NCI-H1092 (cell line): ENCODE results near the gene TTLL11.

Experiments
- DNase-seq: peaks from one replicate; lab custom pipeline; 2025; lab: John Stamatoyannopoulos, UW

Gene TTLL11

DNA sequence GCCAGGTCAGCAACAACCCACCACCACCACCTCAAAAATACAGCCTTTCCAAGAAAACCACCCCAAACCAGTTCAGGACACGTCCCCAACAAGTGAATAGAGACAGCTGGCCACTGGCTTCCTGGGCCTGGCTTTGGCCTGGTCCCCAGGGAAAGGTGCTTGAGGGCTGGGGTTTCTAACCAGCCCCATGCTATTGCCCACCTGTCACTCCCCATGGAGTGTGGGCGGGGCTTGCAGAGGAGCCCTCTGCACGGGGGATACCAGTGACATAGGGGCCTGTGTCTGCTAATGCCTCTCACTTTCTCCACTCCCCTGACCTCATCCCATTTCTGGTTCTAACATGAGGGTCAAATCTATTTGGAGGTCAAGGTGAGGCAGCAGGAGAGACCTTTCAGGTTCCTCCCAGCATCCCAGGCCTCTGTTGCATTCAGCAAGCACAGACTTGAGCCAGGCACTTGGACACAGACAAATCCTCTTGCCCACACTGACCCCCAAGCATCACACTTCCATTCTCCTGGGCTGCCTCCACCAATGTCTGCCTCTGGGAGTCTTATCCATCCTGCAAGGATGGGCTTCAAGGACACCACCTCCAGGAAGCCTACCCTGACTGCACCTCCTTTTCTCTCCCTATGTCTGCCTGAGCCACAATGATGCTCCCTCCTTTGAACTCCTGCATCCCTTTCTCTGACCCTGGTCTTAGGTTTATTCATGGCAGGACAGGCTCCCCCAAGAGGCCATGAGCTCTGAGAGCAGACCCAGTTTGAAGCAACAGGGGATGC lies 16.1 kb upstream of the TTLL11 start:
- DNase-seq = no peak

DNA sequence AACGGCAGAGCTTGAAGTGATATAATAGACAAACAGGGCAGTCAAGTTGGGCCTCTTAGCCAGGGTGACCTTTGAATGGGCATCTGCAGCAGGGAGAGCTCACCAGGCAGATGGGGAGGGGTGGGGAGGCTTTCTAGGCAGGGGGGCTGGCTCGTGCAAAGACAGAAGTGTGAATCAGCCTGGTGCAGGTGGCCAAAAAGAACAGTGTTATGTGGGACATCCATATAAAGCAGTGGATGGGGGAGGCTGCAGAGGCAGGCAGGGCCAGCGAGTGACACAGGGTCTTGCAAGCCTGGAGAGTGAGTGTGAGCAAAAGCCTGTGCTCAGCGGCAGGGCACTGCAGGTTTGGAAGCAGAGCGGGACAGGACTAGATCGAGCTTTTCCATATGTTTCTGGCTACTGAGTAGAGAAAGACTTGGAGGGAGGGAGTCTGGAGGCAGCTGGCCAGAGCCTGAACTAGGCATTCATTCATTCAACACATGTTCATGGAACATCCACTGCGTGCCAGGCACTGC lies 14.2 kb upstream of the TTLL11 start:
- DNase-seq = no peak

DNA sequence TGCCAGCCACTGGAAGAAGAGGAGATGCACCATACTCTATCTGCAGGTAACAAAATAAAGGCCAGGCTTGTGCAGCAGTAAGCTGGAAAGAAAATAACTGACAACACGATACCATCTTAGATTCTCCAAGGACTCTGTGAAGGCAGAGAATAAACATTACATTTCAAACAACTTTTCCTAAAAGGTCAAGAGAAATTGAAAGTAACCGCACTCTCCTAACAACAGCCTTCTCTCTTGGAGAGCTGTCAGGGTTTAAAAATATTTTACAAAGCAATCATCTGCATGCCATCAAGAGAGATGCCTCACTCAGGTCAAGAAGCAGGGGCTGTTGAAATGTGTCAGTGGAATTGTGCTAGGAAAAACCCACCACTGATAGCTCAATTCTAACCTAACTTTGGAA lies 13.5 kb upstream of the TTLL11 start:
- no peak for DNase-seq

DNA sequence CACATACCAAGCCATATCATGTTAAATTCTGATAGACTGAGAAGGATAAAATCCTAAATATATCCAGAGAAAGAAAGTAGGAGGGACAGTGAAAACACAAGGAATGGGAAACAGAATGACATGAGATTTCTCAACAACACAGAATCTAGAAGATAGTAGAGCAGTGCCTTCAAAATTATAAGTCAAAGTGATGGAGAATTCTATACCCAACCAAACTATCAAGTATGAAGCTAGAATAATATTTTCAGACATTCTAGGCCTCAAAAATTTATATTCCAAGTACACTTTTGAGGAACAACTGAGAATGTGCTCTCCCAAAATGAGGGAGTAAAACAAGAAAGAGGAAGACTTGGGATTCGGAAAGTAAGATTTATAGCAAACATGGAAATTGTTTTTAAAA lies 10.9 kb upstream of the TTLL11 start:
- no peak for DNase-seq

GRCh38 chr9:122102156-122102555 lies 9.0 kb upstream of the TTLL11 start:
- DNase-seq = no peak

DNA sequence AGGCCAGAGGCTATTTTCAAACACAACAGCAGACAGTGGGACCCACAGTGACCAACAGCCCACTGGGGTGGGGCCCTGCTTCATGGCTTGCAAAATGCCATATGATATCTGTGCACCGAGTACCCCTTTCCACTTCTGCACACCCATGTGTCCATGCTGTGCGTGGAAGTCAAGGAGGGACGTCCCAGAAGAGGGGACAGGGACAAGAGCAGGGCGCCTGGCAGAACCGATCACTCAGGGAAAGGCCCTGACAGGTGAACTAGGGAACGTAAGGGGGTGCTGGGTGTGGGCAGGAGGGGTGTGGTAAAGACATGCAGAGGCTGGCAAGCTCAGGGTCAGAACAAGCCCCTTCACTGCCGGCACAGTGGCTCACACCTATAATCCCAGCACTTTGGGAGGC lies 7.6 kb upstream of the TTLL11 start:
- DNase-seq = no peak

- DNase-seq = peak; percentile 60
These were observed 6.3 kb upstream of the TTLL11 start for GRCh38 chr9:122099271-122099869.

DNA sequence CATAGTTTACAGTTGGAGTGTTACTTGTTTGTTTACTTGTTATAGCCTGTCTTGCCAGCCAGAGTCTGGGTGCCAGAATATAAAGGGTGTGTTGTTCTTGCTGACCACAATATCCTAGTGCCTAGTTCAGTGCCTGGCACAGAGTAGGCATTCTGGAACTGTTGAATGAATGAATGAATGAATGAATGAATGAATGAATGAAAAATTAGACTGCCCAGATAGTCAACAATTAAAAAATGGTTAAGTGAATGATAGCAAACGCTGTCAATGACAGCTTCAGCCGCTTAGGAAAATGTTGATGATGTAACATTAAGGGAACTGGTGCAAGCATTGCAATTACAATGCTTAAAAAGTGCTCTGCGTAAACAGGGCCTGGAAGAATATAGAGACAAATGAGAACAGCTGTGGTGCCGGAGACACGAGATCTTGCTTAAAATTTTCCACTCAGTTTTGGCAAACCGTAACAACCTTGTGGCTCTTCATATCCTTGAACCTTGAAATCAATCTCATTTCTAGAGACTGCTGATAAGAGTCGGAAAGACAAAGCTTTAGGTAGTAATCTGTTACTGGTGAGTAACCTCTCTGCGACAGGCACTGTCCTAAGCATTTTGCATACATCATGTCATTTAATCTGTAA lies 4.7 kb upstream of the TTLL11 start:
- DNase-seq = no peak

- DNase-seq = no peak
These were observed 3.7 kb upstream of the TTLL11 start for GRCh38 chr9:122096620-122097415.

DNA sequence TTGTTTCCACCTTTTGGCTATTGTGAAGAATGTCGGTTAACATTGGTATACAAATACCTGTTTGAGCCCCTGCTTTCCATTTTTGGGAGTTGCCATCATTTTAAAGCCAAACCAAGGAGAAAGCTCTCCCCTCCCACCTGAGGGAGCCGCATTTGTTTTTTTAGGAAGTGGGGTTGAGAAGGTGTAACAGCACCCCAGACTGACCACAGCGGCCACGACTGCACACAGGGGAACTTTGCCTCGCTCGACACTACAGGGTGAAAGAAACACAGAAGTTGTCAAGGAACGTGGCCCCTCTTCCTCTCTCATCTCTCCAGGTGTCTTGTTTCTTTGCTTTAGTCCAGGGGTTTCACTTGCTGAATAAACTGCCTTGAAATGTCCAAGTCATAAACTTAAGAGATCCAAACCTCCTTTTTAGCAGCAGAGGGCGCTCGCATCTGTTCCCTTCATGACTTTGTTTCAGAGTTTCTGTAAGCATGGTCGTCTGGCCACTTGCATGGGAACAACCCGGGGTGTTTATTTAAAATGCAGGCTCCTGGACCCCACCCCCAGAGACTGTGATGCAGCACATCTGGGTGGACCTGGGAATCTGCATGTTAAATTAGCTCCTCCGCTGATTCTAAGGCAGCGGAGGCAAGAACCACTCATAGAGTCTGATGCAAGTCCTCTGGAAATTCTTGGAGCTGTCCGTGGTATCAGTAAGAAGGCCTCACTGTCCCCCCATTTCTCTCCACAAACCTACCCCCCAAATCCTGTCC lies 2.1 kb upstream of the TTLL11 start:
- DNase-seq = peak; percentile 18

- DNase-seq = no peak
These were observed 1.2 kb downstream of the TTLL11 start for GRCh38 chr9:122091682-122092592.

DNA sequence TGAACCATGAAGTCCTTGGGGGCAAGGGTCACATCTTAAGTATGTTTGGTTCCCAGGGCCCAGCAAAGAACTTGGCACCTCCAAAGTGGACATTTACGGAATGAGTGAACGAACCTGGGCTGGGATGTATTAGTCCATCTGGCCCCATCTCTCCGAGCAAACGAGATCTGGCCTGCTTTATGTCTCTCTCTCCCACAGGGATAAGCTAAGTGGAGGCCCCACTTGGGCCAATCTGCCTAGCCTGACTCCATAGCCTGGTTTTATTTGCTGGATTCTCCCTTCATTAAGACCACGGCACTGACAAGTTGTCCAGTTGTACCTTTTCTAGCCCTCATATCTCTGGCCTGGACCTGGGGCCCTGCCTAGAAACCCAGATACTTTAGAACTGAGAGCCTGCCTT lies 2.1 kb downstream of the TTLL11 start:
- no peak for DNase-seq

GRCh38 chr9:122090287-122090883 lies 2.7 kb downstream of the TTLL11 start:
- DNase-seq = no peak

DNA sequence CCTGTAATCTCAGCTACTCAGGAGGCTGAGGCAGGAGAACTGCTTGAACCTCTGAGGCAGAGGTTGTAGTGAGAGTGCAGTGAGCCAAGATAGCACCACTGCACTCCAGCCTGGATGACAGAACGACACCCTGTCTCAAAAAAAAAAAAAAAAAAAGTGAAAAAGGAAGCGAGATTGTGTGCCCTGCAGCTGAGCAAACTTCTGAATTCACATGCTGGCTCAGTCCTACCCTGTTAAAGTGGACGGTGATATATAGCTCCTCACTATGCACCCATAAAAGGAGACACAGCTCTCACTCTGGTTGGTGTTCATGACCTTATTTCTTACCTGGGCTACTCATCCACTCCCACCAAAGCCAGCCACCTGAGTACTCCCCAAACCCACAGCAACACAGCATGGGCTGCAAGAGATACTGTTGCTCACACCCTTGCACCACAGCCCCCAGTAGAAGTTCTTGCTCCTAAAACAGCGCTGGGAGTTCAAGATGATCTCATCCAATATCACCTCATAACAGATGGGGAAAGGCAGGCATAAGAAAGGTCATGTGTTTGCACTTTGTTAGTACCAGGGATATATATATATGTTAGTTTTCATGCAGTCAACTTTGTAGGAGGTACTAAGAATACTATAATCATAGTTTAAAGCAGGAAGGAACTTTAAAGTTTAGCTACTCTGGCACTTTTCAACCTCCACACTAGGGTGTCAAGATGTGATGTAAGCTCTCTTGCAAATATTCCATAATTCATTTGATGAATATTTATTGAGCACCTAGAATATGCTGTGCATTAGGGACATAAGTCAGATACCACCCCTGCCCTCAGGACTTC lies 4.0 kb downstream of the TTLL11 start:
- no peak for DNase-seq

DNA sequence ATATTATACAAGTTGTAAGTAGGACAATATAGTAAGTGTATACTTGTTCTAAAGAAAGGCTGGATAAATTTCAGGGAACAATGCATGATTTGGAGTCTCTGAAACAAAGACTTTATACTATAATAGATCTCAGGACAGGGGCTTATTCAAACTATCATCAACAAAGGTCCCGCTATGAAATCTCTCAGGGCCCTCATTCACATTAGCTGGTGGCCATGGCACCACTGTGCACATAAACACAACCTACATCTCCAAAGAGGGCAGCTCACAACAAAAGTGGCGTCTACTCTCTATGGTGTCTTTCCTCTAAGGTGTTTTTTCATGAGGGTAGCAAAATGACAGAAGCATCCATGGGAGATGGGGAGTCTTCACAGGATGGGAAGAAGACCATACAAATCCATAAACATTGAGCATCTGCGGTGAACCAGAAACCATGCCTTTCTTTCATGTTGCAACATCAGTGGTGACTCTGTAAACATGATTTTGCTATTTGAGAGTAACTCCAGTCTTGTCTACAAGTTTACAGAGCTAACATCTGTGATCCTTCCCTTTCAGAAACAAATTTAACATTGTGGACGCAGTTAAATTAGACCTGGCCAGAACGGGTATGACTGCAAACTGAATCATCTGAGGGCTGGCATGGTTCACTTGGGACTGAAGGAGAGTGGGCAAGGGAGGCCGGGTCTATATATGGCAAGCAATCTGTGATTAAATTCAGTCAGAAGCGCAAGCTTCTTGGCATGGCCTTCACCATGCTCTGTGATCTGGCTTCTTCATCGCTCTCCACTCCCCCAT lies 5.5 kb downstream of the TTLL11 start:
- DNase-seq = no peak

- no peak for DNase-seq
These were observed 6.2 kb downstream of the TTLL11 start for GRCh38 chr9:122086873-122087272.

DNA sequence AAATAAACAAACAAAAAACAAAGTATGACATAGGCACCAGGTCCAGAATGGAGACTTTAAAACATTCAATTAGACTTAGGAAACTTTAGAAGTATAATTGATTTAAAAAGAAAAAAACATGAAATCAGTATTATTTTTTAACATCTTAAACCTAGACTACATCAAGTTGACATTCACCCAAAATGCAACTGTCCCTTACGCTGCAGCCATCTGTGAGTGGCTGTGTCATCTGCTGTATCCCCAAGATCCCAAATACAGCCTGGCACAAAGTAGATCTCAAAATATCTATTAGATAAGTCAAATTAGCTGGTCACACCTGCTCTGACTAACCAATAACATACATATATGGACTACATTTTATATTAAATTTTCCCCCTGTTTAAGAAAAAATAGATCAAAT lies 7.8 kb downstream of the TTLL11 start:
- no peak for DNase-seq

DNA sequence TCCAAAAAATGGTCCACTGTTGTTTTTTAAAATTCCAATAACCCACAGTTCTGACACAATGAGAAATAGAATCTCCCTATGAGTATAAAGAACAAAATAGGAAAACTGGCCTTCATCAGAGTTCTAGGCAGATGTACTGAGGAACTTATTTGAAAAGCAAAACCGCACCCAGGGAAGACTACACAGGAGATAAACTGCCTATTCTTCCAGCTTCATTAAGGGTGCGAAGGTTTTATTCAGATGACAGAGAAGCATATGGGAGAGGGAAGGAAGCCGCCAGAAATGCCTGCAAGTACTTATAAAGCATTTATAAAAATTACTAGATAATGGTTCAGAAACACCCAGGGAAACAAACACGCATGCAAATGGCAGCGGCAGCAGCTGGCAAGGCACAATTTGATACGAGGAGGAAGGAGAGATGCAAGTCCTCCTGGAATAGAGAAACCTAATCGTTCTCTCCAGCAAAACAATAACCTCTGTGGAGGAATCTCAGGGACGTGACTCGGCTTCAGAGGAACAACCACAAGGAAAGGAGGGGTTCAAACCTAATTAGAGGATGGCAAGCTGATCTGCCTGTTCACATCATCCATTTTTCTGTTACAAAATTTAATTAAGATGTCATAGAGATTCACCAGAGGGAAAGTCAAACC lies 9.0 kb downstream of the TTLL11 start:
- no peak for DNase-seq
